ENCODE data around the gene SLF1.

The SLF1 gene

DNA sequence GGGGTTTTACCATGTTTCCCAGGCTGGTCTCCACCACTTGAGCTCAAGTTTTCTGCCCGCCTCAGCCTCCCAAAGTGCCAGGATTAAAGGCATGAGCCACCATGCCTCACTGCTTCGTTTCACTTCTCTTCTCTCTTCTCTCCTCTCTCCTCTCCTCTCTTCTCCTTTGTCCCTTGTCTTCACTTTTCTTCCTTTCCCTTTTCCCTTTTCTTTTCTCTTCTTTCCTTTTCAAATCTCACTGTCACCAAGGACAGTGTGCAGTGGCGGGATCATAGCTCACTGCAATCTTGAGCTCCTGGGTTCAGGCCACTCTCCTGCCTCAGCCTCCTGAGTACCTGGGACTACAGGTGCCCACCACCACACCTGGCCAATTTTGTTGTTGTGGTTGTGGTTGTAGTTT, 49.5 kb downstream of the SLF1 start:
- DNase-seq: no peak

DNA sequence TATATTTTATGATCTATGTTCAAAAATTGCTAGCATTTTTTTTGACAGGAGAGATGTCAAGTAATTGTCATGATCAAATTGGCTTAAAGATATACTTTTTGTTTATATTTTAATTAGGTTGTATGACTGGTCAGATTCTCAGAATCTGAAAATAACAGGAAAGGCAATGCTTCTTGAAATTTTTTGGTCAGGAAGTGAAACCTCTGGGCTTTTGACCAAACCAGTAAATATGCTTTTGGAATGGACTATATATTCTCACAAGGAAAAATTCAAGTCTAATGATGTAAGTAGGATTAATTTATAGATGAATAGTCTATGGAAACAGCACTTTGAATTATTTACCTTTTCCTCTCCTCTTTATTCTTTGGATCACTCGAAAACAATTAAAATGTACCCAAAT, 52.3 kb downstream of the SLF1 start:
- DNase-seq: no peak

DNA sequence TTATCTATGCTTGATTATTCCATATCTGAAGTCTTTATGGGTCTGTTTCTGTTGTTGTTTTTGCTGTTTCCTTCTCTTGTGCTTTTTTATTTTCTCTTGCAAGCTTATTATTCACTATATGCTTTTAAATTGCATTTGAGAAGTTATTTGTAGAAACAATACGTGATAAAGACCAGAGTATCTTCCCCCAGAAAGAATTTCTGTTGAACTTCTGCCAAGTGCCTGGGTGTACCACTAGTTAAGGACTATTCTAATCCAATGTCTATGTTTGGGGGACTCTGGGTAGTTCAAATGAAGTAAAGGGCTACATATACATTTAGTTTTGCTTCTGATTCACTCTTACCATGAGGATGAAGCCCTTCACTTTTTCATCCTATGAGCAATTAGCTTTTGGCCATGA, 54.3 kb downstream of the SLF1 start:
- no peak for DNase-seq

DNA sequence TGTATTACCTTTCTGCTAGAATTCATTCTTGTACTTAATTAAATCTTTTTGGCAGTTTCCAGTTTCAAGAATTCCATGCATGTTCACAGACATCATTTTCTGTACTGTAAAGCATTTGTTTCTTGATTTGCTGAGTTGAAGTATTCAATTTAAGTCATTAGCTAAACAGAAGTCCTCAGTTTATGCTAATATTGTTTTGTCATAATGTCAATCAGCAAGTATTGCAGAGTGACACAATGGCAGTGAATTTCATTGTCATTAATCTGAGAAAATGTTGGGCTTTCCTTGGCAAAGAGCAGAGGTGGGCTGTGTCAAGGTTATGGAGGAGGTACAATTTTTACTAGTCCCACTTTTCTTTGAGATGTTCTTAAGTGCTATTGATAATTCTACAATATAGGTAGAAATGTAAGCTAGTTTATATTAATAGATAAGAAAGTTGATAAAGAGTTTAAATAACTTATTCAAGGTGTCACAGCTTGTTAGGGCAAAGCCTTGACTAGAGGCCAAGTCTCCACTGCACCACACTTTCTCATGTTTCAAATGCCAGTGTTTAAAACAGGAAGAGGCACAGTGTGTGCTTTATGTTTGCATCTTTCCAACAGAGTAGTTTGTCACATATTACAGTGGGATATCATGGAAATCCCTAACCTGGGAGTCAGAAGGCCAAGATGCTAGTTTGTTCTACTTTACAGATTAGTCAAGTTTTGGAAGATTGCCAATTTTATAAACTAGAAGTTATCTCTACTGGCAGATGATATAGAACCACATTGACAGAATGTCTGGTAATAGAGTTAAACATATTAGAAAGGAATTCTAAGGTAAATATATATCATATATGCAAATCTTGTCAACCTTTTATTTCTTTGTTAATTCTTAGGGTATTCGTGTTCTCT, 56.3 kb downstream of the SLF1 start:
- no peak for DNase-seq

DNA sequence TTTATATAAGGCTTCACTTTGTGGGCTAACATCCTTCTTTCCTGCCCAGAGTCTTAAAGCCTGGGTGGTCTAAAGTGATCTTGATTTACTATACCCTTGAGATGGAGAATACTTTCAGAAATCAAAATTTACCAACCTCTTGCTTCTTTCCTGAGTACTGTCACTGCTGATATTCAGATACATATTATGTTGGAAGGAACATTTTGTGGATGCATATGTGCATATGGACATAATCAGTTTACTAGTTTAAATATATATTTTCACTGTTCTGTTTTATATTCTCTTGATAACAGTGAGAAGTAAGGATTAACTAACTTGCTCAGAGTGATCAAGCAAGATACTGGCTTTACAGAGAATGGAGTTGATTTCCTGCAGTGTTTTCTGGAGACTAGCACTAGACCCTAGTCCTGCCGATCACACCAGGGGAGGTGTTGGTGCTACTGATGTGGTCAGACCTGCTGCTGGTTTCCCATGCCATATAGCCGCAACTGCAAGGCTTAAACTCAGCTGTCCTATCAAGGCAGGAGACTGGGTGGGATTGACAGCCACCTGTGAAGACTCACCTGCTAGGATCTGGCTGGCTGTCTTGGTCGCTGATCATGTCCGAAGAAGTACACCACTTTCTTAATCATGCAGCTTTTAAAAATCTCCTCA, 57.6 kb downstream of the SLF1 start:
- DNase-seq: no peak

- DNase-seq: no peak
Measured at GRCh38 chr5:94682814-94683520, 64.5 kb downstream of the SLF1 start.

DNA sequence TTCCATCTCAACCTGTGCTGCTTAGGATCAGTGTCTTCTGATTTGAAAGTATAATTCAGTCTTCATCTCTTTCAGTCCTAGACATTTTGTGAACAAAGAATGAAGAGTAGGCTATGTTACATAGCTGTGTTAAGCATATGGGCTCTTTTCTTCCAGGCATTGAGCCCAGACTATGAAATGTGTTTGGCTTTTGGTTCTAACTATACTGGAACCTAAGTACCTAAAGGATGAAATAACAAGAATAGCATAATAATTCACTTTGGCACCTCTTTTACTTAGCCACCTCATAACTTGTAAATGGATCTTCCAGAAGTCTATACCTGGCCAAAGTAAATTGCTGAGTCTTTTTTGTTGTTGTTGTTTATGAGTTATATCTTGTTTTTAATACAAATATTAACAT, 71.4 kb downstream of the SLF1 start:
- no peak for DNase-seq

GRCh38 chr5:94690778-94691177, 72.3 kb downstream of the SLF1 start:
- no peak for DNase-seq

- DNase-seq: no peak
Measured at GRCh38 chr5:94691291-94691690, 72.8 kb downstream of the SLF1 start.

DNA sequence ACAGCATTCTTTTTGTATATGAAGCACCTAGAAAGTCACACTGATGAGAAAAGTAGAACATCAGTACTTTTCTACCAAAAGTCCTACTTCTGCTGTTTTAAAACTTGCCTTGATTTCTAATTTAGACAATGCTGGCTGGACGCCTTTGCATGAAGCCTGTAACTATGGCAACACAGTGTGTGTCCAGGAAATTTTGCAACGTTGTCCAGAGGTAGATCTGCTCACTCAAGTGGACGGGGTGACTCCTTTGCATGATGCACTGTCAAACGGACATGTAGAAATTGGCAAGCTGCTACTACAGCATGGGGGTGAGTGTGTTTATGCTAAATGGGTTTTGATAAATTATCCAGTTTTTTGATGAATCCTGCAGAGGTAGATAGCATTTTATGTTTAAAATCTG, 73.5 kb downstream of the SLF1 start:
- DNase-seq: no peak

GRCh38 chr5:94692581-94692980, 74.1 kb downstream of the SLF1 start:
- DNase-seq: no peak

DNA sequence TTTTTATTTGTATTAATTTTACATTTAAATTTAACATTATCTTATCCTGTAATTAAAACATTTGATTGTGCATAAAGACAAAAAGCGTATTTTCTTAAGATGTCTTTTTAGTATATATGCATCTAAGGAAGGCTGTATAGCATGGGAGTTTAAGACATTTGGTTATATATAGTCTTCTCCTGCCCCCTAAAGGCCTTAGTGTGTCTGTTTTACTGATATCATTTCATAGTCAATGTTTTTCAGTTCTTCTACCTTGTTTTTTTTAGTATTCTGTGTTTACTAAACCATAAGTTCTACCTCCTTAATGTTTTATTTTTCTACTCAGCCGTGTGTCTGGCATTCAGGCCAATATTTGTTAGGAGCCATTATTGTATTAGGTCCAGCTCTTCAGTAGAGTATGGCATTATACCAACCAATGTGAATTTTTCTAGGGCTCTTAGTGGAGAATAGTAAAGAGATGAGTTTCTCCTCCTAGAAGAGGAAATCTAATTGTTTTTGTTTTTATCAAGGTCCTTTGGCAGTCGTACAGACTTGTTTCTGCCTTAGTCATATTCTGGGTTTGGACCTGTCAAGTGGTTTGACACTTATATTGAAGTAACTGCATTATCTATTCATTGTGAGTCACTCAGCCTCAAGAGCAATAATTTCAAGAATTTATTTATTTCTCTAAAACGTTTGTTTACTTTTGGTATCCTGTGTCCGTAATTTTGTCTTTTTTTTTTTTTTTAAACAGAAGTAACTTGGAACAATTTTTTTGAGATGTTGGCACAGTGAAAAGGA, 74.8 kb downstream of the SLF1 start:
- no peak for DNase-seq

GRCh38 chr5:94693845-94694370, 75.4 kb downstream of the SLF1 start:
- no peak for DNase-seq

- no peak for DNase-seq
Measured at GRCh38 chr5:94694671-94695070, 76.2 kb downstream of the SLF1 start.

GRCh38 chr5:94698197-94698596, 79.7 kb downstream of the SLF1 start:
- DNase-seq: no peak

GRCh38 chr5:94699562-94699961, 81.1 kb downstream of the SLF1 start:
- DNase-seq: no peak

DNA sequence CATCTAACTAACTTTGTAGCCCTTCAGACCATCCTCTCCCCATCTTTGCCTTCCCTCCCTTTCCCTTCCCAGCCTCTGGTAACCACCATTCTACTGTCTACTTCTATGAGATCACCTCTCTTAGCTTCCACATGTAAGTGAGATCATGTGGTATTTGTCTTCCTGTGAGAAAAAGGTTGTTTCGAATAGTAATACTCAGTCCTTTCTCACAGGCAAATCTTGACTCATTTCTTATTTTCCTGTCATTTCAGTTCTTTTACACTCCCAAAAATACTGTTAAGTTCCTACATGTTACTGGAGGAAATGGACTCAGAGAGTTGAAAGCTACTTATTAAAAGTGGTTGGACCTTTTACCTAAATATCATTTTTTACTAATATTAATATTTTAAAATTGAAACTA, 82.1 kb downstream of the SLF1 start:
- no peak for DNase-seq

GRCh38 chr5:94702729-94703128, 84.3 kb downstream of the SLF1 start:
- no peak for DNase-seq

DNA sequence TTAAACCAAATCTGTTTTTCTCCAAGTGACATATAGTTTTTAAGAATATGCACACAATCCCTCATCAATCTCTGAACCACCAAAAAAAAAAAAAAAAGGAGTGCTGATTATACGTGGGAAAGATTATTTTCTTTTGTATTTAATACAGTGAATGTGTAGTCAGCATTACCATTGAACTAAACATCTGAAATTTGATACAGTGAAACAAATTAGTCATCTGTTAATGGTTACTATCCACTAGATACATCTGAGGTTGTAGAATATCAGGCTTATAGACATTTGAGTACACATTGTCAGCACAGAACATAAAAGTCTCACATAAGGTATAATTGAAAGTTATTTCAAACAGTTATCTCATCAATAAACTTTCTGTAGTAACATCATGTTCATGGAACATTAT, 87.0 kb downstream of the SLF1 start:
- DNase-seq: no peak

DNA sequence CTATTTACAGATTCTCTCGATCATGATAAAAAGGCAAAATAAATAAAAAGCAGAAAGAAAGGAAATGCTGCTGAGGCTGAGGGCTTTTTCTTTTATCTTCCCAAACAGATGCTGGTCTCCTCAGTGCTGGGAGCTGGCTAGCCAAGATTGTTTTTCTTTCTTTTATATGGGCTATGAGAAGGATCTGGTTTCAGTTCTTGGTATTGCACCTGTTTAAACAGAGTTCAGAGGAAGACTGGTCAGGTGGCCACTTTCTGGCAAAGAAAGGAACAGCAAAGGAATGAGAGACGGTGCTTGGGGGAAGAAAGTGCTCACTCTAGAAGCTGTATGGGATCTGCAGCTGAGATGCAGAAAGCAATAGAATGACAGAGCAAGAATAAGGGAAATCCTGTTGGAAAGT, 88.9 kb downstream of the SLF1 start:
- no peak for DNase-seq

DNA sequence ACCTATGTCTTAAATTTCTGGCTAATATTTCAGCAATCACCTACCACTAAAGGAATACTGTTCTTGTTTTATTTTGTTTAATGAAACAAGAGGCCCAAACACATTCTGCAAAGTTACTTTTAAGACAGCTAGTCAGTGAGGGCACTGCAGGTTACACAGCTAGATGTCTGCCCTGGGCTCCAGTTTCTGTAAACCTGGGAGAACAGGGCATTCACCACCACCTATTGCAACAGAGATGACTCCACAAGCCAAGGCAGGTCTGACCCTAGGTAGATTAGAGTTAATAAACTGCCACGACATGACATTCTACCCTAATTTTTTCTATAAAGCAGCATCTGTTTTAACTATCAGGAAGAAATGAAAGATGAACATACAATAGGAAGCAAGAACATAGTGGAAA, 90.8 kb downstream of the SLF1 start:
- DNase-seq: no peak

GRCh38 chr5:94711785-94712184, 93.3 kb downstream of the SLF1 start:
- no peak for DNase-seq

DNA sequence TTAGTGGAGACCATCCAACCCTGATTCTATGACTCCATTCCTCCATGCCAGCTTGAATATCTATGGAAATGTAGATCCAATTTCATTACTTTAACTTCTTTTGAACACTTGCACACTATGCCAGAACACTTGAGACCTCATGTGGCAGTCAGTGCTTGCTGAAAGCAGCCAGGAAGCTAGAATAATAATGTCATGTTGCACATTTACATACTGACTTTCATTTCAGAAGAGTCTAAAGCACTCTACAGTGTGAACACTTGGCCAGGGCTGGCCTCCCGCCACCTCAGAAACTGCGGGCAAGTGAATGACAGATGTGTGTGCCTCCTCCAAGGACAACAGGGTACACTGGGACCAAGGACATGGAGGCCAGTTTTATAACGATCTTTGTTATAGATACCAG, 97.3 kb downstream of the SLF1 start:
- no peak for DNase-seq
